ENCODE results near the gene SLC35E1.

DNA sequence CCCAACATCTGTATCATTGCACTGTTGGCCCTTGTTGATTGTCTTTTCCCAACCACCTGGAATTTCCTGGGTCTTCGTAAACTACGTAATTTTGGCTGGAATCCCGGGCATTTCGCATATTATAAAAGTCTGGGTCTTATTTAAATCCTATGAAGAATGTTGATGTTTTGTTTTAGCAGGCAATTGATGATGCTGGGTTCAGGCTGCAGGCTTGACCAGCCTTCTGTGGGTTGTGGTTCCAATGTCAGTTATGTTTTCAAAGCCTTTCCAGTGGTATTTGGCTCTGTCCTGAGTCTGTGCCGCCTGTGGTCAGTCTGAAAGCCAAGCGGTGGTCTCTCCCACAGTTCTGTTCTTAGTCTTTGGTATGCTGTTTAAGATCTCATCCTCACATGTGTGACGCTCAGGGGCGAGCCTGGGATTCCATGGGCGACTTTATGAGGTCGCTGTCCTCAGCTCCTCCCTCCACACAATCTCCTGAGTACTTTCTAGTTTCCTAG is 12.4 kb downstream of the SLC35E1 start:
- TF ChIP-seq, protein P1, sequence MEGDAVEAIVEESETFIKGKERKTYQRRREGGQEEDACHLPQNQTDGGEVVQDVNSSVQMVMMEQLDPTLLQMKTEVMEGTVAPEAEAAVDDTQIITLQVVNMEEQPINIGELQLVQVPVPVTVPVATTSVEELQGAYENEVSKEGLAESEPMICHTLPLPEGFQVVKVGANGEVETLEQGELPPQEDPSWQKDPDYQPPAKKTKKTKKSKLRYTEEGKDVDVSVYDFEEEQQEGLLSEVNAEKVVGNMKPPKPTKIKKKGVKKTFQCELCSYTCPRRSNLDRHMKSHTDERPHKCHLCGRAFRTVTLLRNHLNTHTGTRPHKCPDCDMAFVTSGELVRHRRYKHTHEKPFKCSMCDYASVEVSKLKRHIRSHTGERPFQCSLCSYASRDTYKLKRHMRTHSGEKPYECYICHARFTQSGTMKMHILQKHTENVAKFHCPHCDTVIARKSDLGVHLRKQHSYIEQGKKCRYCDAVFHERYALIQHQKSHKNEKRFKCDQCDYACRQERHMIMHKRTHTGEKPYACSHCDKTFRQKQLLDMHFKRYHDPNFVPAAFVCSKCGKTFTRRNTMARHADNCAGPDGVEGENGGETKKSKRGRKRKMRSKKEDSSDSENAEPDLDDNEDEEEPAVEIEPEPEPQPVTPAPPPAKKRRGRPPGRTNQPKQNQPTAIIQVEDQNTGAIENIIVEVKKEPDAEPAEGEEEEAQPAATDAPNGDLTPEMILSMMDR (IDR thresholded peaks at IDR 0.05) = no peak
- TF ChIP-seq POLR2AphosphoS5 (IDR thresholded peaks at IDR 0.05) = no peak

Measured in transverse colon (tissue), 4 donors.